Diencephalon (tissue), 1 donor: Measurements from ENCODE around the gene LCTL. TPM values are rescaled to one million over a fixed set of nuclear protein-coding genes. Genes with fewer than 3 reads are reported as not detected.

ENCODE experiments used
- small RNA-seq: library from RNA; depleted of rRNA; stranded (forward); fragments of <200 nt; gene quantifications from one replicate; pipeline ENCODE3, GENCODE V24; 2014
- total RNA-seq: library from RNA; depleted of rRNA; stranded (reverse); fragments of >200 nt; gene quantifications from one replicate; pipeline ENCODE4 v1.2.3, GENCODE V29; 2014

The LCTL gene
- 0.46 TPM for total RNA-seq

GRCh38 chr15:66565741-66566144, at the start of gene LCTL:
TSS of gene LCTL (minus strand) at chr15:66565998. CDS start at chr15:66565365, 633 bp downstream.

DNA sequence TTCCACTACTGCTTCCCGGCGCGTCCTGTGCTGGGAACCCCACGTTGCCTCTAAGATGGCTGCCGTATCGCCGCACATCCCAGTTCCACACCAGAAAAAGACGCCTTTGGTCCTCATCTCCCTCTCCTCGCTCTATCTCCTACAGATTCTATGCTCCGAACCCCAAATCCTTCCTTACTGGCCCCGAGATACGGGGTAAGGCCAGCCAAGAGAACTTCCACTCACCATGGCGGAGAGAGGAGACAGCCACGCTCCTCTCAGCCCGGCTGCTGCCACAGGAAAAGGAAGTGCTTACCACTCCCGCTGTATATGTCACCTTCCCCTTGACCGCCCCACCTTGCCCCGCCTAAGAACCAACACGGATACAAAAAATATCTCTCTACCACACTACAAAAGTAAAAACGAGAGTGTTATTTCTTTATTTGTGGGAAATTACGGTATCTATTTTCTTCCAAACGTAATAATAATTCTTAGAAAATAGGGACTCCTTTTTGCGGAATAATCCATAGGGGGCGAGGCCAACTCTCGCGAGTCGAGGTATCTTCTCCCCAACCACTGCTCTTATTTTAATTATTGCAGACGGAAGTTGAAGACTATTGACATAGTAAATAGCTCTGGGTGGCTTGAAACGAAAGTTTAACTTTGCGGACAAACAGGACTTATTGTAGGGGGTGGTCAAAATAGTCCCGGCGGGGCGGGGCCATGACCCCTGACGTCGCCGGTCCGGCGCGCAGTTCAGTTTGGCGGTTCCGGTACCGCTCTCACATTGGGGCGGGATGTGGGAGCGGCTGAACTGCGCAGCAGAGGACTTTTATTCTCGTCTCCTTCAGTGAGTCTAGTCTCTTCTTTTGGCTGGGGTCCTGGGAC, 61.0 kb downstream of the LCTL start, which contains the start of the genes RPL4 and ZWILCH:
TSS of gene RPL4 (minus strand) at position 293 of the 867 bp plus-strand sequence. CDS start at position 228, 65 bp downstream.
TSS of gene ZWILCH (plus strand) at position 764 of the 867 bp plus-strand sequence. CDS start at position 777, 13 bp downstream.

Small RNA genes lying within 50 kb of the gene (small RNA-seq; reads per million reads assigned to genes)
- gene RF01159 (not detected), gene SNORD16 (not detected), gene SNORD18A (not detected), gene SNORD18B (not detected), gene SNORD18C (not detected)

Other genes with a start within 250 kb of the LCTL start
- gene TIPIN, start 209.3 kb downstream of the LCTL start, total RNA-seq: 15.0 TPM
- 47.5 TPM for gene MAP2K1, start 179.1 kb downstream of the LCTL start, total RNA-seq
- gene SNAPC5, start 68.2 kb downstream of the LCTL start, total RNA-seq: 12.5 TPM
- gene RPL4, start 61.1 kb downstream of the LCTL start, total RNA-seq: 1,047 TPM
- 31.8 TPM for gene ZWILCH, start 60.7 kb downstream of the LCTL start, total RNA-seq
- gene SMAD6, start 136.2 kb upstream of the LCTL start, total RNA-seq: 3.5 TPM